GM23338 (cell line): Measurements from ENCODE around the gene PPFIA1. TPM values are rescaled to one million over a fixed set of nuclear protein-coding genes. Genes with fewer than 3 reads are reported as not detected.

Experiments
- ATAC-seq: fragments of 200-7000 bp; cut with Tn5 transposase; 3 replicates; pipeline ENCODE4 v1.9.1; 2020
- DNase-seq: peaks from one replicate; pipeline ENCODE4 v3.0.0-alpha.2; 2015; ENCODE audit warnings: low spot score
- H2AFZ ChIP-seq: fragments of 200-600 bp; sonication (generic); 2 replicates; pipeline ENCODE4 v1.8.0; 2016; ENCODE audit warnings: antibody characterized with exemption, mild to moderate bottlenecking, moderate library complexity
- H3F3A ChIP-seq: fragments of 200-600 bp; sonication (generic); replicated peaks from 2 replicates; pipeline ENCODE4 v1.8.0; 2017; ENCODE audit warnings: antibody characterized with exemption, mixed run types, low read depth
- H3K27ac ChIP-seq: fragments of 200-600 bp; sonication (generic); 2 replicates; pipeline ENCODE4 v1.6.1; 2016; ENCODE audit warnings: low read depth
- H3K27me3 ChIP-seq: fragments of 200-600 bp; sonication (generic); 2 replicates; pipeline ENCODE4 v1.8.0; 2016; ENCODE audit warnings: mild to moderate bottlenecking, mixed run types, moderate library complexity; ENCODE audit not compliant: insufficient read depth
- H3K36me3 ChIP-seq: fragments of 200-600 bp; sonication (generic); 2 replicates; pipeline ENCODE4 v1.8.0; 2016; ENCODE audit warnings: mild to moderate bottlenecking; ENCODE audit not compliant: insufficient read depth
- H3K4me1 ChIP-seq: fragments of 200-600 bp; sonication (generic); 2 replicates; pipeline ENCODE4 v1.8.0; 2016; ENCODE audit warnings: mild to moderate bottlenecking, moderate library complexity; ENCODE audit not compliant: insufficient read depth
- H3K4me2 ChIP-seq: fragments of 200-600 bp; sonication (generic); 2 replicates; pipeline ENCODE4 v1.7.1; 2017; ENCODE audit warnings: mixed run types
- H3K4me3 ChIP-seq: fragments of 200-600 bp; sonication (generic); 2 replicates; pipeline ENCODE4 v1.6.1; 2016; ENCODE audit warnings: mixed run types
- H3K79me2 ChIP-seq: fragments of 200-600 bp; sonication (generic); replicated peaks from 2 replicates; pipeline ENCODE4 v1.8.0; 2017; ENCODE audit warnings: mild to moderate bottlenecking; ENCODE audit not compliant: insufficient read depth
- H3K9me2 ChIP-seq: fragments of 200-600 bp; sonication (generic); 2 replicates; pipeline ENCODE4 v1.8.0; 2017; ENCODE audit not compliant: insufficient read depth
- H4K20me1 ChIP-seq: fragments of 200-600 bp; sonication (generic); replicated peaks from 2 replicates; pipeline ENCODE4 v1.8.0; 2017; ENCODE audit warnings: mild to moderate bottlenecking; ENCODE audit not compliant: insufficient read depth
- H3K27ac Mint-ChIP-seq: 2 replicates; pipeline ENCODE4 v1.8.0; 2020; ENCODE audit warnings: inconsistent platforms, mild to moderate bottlenecking, moderate library complexity, mixed read lengths
- H3K27me3 Mint-ChIP-seq: 3 replicates; pipeline ENCODE4 v1.8.0; 2022; ENCODE audit warnings: low read depth, mild to moderate bottlenecking, moderate library complexity, mixed read lengths, inconsistent platforms; ENCODE audit not compliant: insufficient read depth, poor library complexity
- H3K36me3 Mint-ChIP-seq: 3 replicates; pipeline ENCODE4 v1.8.0; 2021; ENCODE audit warnings: low read depth, mild to moderate bottlenecking, inconsistent platforms, moderate library complexity, mixed read lengths
- H3K4me1 Mint-ChIP-seq: 3 replicates; pipeline ENCODE4 v1.8.0; 2020; ENCODE audit warnings: mild to moderate bottlenecking, inconsistent platforms, mixed read lengths
- H3K4me3 Mint-ChIP-seq: 3 replicates; pipeline ENCODE4 v1.8.0; 2021; ENCODE audit warnings: moderate library complexity, mild to moderate bottlenecking, inconsistent platforms, mixed read lengths
- H3K9me3 Mint-ChIP-seq: 3 replicates; pipeline ENCODE4 v1.8.0; 2020; ENCODE audit warnings: moderate library complexity, mild to moderate bottlenecking, inconsistent platforms, mixed read lengths
- CTCF ChIP-seq, 2 experiments: fragments of 200-600 bp in 1 of 2; sonication (generic) in 1 of 2; conservative IDR thresholded peaks; 2 replicates each; pipeline versions ENCODE4 v1.5.1 to v1.6.1; 2016 to 2017; ENCODE audit warnings: antibody characterized with exemption in 2 of 2, low read depth in 2 of 2, mild to moderate bottlenecking in 2 of 2, moderate library complexity in 1 of 2
- ETS1 ChIP-seq: IDR thresholded peaks from 2 replicates; pipeline ENCODE4 v1.6.1; 2016; ENCODE audit warnings: antibody characterized with exemption
- EZH2 ChIP-seq: fragments of 200-600 bp; sonication (generic); IDR thresholded peaks from one replicate; pipeline ENCODE4 v1.8.0; 2017; ENCODE audit warnings: antibody characterized with exemption, mild to moderate bottlenecking, low read depth; ENCODE audit not compliant: unreplicated experiment
- EZH2phosphoT487 ChIP-seq: fragments of 200-600 bp; sonication (generic); IDR thresholded peaks from one replicate; pipeline ENCODE4 v1.8.1; 2018; ENCODE audit warnings: antibody characterized with exemption; ENCODE audit not compliant: unreplicated experiment
- JUNB ChIP-seq: IDR thresholded peaks from one replicate; pipeline ENCODE4 v1.6.1; 2016; ENCODE audit warnings: antibody characterized with exemption; ENCODE audit not compliant: unreplicated experiment
- POLR2AphosphoS5 ChIP-seq: IDR thresholded peaks from 2 replicates; pipeline ENCODE4 v1.6.1; 2016; ENCODE audit warnings: antibody characterized with exemption, low read depth
- REST ChIP-seq: IDR thresholded peaks from one replicate; pipeline ENCODE4 v1.6.1; 2018; ENCODE audit warnings: antibody characterized with exemption; ENCODE audit not compliant: unreplicated experiment
- STAT1 ChIP-seq: IDR thresholded peaks from one replicate; pipeline ENCODE4 v1.6.1; 2016; ENCODE audit warnings: antibody characterized with exemption; ENCODE audit not compliant: unreplicated experiment
- ZNF462 ChIP-seq: fragments of 250-450 bp; sonication (Bioruptor Pico); IDR thresholded peaks from 2 replicates; pipeline ENCODE4 v1.5.0; 2020; ENCODE audit warnings: mild to moderate bottlenecking, moderate library complexity
- polyA plus RNA-seq: library from polyadenylated mRNA; unstranded; fragments of >200 nt; fragmentation: Nextera tagmentation; extraction: Ambion mirVana; gene quantifications from 2 replicates; pipeline ENCODE4 v1.2.1, GENCODE V29; 2016
- total RNA-seq: library from RNA; depleted of rRNA; stranded (reverse); fragments of >200 nt; shearing (Covaris generic); gene quantifications from 2 replicates; pipeline ENCODE4 v1.2.3, GENCODE V29; 2014

PPFIA1 gene
- total and polyA plus RNA-seq, 2 experiments from 2014 or later, result 41.7 to 62.0 TPM

- TF ChIP-seq STAT1 (no peak), ZNF462 (CRISPR knock-in tag) (no peak), CTCF (conservative IDR thresholded peaks at IDR 0.05; ENCODE audit: low read depth in 2 of 2) (no peak), POLR2AphosphoS5 (no peak), ETS1 (no peak), EZH2phosphoT487 (no peak), EZH2 (no peak), REST (no peak), JUNB (no peak)
- no peak overlapping the region for H3K27ac Mint-ChIP-seq
- no peak overlapping the region for H2AFZ ChIP-seq
- H3K27ac ChIP-seq, result no peak overlapping the region; the same call in 1 of the 2 replicates
- H3F3A ChIP-seq, result peaks cover 4% of the 10 kb centered on the region
- peaks cover 80% of the 10 kb centered on the region for H3K79me2 ChIP-seq
- peaks cover 33% of the 10 kb centered on the region for H3K36me3 Mint-ChIP-seq
- no peak overlapping the region for H3K4me3 Mint-ChIP-seq
- peaks cover 37% of the 10 kb centered on the region for H3K36me3 ChIP-seq
- H3K4me2 ChIP-seq, result no peak overlapping the region
- peaks cover 22% of the 10 kb centered on the region for H3K4me1 ChIP-seq
- no peak for DNase-seq
- peaks cover 8% of the 10 kb centered on the region for H3K27me3 Mint-ChIP-seq
- H3K9me2 ChIP-seq, result no peaks in the 10 kb centered on the region
- H3K4me3 ChIP-seq, result no peak overlapping the region
- no peaks in the 10 kb centered on the region for H3K27me3 ChIP-seq
- ATAC-seq, result no peak
- H3K4me1 Mint-ChIP-seq, result peaks cover 18% of the 10 kb centered on the region
- H3K9me3 Mint-ChIP-seq, result no peaks in the 10 kb centered on the region
- H4K20me1 ChIP-seq, result peaks cover 45% of the 10 kb centered on the region
Measured at GRCh38 chr11:70404244-70404643, 133.8 kb downstream of the PPFIA1 start.
